ENCODE measurements around the gene DHX35. TPM values are rescaled to one million over a fixed set of nuclear protein-coding genes. Genes with fewer than 3 reads are reported as not detected.

Gene DHX35
- total RNA-seq, 2 experiments from 2014 or later: 13.0 to 15.6 TPM

DNA sequence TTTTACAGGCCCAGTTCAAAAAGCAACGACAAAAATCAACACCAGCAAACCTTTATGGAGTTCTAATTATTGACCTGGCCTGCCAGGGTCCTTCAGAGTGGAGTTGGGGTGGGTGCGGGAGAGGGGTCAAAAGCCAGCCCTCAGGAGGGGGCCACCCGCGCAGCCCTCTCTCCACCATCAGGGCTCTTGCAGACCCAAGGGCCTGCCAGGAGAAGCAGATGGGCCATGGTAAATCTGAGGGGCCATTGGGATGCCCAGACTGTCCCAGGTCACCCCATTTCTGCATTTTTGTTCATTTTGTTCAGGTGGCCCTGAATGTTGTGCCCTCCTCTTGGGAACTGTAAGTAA, 88.4 kb downstream of the DHX35 start:
- CTCF ChIA-PET (ENCODE audit: unreplicated experiment): interaction anchor here (0.6 to 2.4 kb wide), 3 partner anchors 11 to 30 kb away, joined by 3 to 12 read pairs (median 3); no protein-coding TSS in a partner anchor
- no peaks in the 10 kb centered on the region for H3K9me2 ChIP-seq (ENCODE audit: insufficient read depth, low read length)
- H3K27ac ChIP-seq (ENCODE audit: low read depth, low read length, poor library complexity, severe bottlenecking): no peak overlapping the region
- H3K4me1 ChIP-seq (ENCODE audit: insufficient read depth, low read length, poor library complexity, severe bottlenecking): peaks cover 11% of the 10 kb centered on the region
- intact Hi-C loops (cut with micrococcal nuclease; ENCODE audit: unreplicated experiment): loop anchor here (1.0 kb wide), 1 partner anchor 31 kb away; no protein-coding TSS in a partner anchor
- H3K4me2 ChIP-seq (ENCODE audit: low read length): peak overlapping the region; percentile 62; the same call in 1 of the 2 replicates
- H3K4me3 ChIP-seq (ENCODE audit: low read depth, low read length, poor library complexity, severe bottlenecking): peak overlapping the region; percentile 64
- H4K20me1 ChIP-seq (ENCODE audit: insufficient read depth, low read length): no peaks in the 10 kb centered on the region
- no peak for TF ChIP-seq EZH2phosphoT487 (IDR thresholded peaks at IDR 0.05; ENCODE audit: borderline replicate concordance, low read depth, low read length)
- TF ChIP-seq, protein P1, sequence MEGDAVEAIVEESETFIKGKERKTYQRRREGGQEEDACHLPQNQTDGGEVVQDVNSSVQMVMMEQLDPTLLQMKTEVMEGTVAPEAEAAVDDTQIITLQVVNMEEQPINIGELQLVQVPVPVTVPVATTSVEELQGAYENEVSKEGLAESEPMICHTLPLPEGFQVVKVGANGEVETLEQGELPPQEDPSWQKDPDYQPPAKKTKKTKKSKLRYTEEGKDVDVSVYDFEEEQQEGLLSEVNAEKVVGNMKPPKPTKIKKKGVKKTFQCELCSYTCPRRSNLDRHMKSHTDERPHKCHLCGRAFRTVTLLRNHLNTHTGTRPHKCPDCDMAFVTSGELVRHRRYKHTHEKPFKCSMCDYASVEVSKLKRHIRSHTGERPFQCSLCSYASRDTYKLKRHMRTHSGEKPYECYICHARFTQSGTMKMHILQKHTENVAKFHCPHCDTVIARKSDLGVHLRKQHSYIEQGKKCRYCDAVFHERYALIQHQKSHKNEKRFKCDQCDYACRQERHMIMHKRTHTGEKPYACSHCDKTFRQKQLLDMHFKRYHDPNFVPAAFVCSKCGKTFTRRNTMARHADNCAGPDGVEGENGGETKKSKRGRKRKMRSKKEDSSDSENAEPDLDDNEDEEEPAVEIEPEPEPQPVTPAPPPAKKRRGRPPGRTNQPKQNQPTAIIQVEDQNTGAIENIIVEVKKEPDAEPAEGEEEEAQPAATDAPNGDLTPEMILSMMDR (conservative IDR thresholded peaks at IDR 0.05; ENCODE audit: low read length): no peak
- peak overlapping the region; percentile 78; the same call in 1 of the 2 replicates for H2AFZ ChIP-seq (ENCODE audit: low read length)
- H3K79me2 ChIP-seq (ENCODE audit: insufficient read depth, low read depth, low read length): no peaks in the 10 kb centered on the region
- no peak for DNase-seq (ENCODE audit: low spot score)
- POLR2A ChIA-PET: interaction anchor here (2.2 to 2.5 kb wide), 2 partner anchors 30 to 89 kb away, joined by 9 to 11 read pairs; partner anchors contain the start of gene DHX35
- no peaks in the 10 kb centered on the region for H3K36me3 ChIP-seq (ENCODE audit: insufficient read depth, low read length)
- H3K9me3 ChIP-seq (ENCODE audit: low read length): no peaks in the 10 kb centered on the region
- no TSS peak for BruUV-seq (replicated peaks)

- H2AFZ ChIP-seq (ENCODE audit: low read length): no peak overlapping the region
- DNase-seq (ENCODE audit: low spot score): no peak
- no TSS peak for BruUV-seq (replicated peaks)
- no peaks in the 10 kb centered on the region for H3K9me3 ChIP-seq (ENCODE audit: low read length)
- no peak overlapping the region for H3K4me3 ChIP-seq (ENCODE audit: low read depth, low read length, poor library complexity, severe bottlenecking)
- no peaks in the 10 kb centered on the region for H4K20me1 ChIP-seq (ENCODE audit: insufficient read depth, low read length)
- no peak for TF ChIP-seq EZH2phosphoT487 (IDR thresholded peaks at IDR 0.05; ENCODE audit: borderline replicate concordance, low read depth, low read length)
- TF ChIP-seq, protein P1 (conservative IDR thresholded peaks at IDR 0.05; ENCODE audit: low read length): no peak
- H3K27ac ChIP-seq (ENCODE audit: low read depth, low read length, poor library complexity, severe bottlenecking): no peak overlapping the region
- ChIA-PET POLR2A (no interaction called here), CTCF (ENCODE audit: unreplicated experiment) (no interaction called here)
- H3K9me2 ChIP-seq (ENCODE audit: insufficient read depth, low read length): no peaks in the 10 kb centered on the region
- no peaks in the 10 kb centered on the region for H3K36me3 ChIP-seq (ENCODE audit: insufficient read depth, low read length)
- H3K4me1 ChIP-seq (ENCODE audit: insufficient read depth, low read length, poor library complexity, severe bottlenecking): peaks cover 11% of the 10 kb centered on the region
- H3K79me2 ChIP-seq (ENCODE audit: insufficient read depth, low read depth, low read length): no peaks in the 10 kb centered on the region
- H3K4me2 ChIP-seq (ENCODE audit: low read length): no peak overlapping the region
- intact Hi-C loops (cut with micrococcal nuclease; ENCODE audit: unreplicated experiment): no loop called here
These were observed 90.5 kb downstream of the DHX35 start for GRCh38 chr20:39052676-39053075.

- H3K79me2 ChIP-seq (ENCODE audit: insufficient read depth, low read depth, low read length): no peaks in the 10 kb centered on the region
- no peaks in the 10 kb centered on the region for H4K20me1 ChIP-seq (ENCODE audit: insufficient read depth, low read length)
- TF ChIP-seq, protein P1 (conservative IDR thresholded peaks at IDR 0.05; ENCODE audit: low read length): no peak
- no peak for TF ChIP-seq EZH2phosphoT487 (IDR thresholded peaks at IDR 0.05; ENCODE audit: borderline replicate concordance, low read depth, low read length)
- no peak overlapping the region for H2AFZ ChIP-seq (ENCODE audit: low read length)
- no peaks in the 10 kb centered on the region for H3K9me2 ChIP-seq (ENCODE audit: insufficient read depth, low read length)
- POLR2A ChIA-PET: no interaction called here
- no peak for DNase-seq (ENCODE audit: low spot score)
- no peak overlapping the region for H3K4me2 ChIP-seq (ENCODE audit: low read length)
- H3K4me3 ChIP-seq (ENCODE audit: low read depth, low read length, poor library complexity, severe bottlenecking): no peak overlapping the region
- H3K4me1 ChIP-seq (ENCODE audit: insufficient read depth, low read length, poor library complexity, severe bottlenecking): no peaks in the 10 kb centered on the region
- intact Hi-C loops (cut with micrococcal nuclease; ENCODE audit: unreplicated experiment): no loop called here
- no peak overlapping the region for H3K27ac ChIP-seq (ENCODE audit: low read depth, low read length, poor library complexity, severe bottlenecking)
- H3K36me3 ChIP-seq (ENCODE audit: insufficient read depth, low read length): no peaks in the 10 kb centered on the region
- no peaks in the 10 kb centered on the region for H3K9me3 ChIP-seq (ENCODE audit: low read length)
- CTCF ChIA-PET (ENCODE audit: unreplicated experiment): no interaction called here
- no TSS peak for BruUV-seq (replicated peaks)
These were observed 95.0 kb downstream of the DHX35 start for GRCh38 chr20:39057143-39057542.
